ENCODE data around the gene ISYNA1. TPM values are rescaled to one million over a fixed set of nuclear protein-coding genes. Genes with fewer than 3 reads are reported as not detected.

ISYNA1 gene
- total and polyA plus RNA-seq, 10 of the 15 experiments (the other 5 are each of a cell fraction or from before 2014, with no cell fraction given), result 1.9 to 37.0 (median 9.1) TPM

DNA sequence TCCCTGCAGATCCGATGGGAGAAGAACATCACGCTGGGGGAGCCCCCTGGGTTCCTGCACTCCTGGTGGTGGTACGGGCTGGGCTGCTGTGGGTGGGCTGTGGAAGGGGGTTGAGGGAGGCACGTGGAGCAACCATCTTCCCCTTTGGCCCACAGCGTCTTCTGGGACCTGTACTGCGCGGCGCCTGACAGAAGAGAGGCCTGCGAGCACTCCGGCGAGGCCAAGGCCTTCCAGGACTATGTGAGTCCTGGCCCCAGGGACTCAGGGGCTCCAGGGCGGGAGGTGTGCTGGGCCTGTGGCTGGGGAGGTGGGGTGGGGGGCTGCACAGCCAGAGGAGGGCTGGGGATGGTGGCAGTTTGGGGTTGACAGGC is 10.2 kb downstream of the ISYNA1 start (continued):
- TF ChIP-seq BCL3 (IDR thresholded peaks at IDR 0.05; ENCODE audit: borderline replicate concordance, insufficient read depth, low read depth, low read length, poor library complexity, severe bottlenecking) (no peak), HDGF (IDR thresholded peaks at IDR 0.05) (no peak), CHD4 (IDR thresholded peaks at IDR 0.05) (no peak), SIN3A (IDR thresholded peaks at IDR 0.05; ENCODE audit: low read depth, low read length) (no peak), USF1 (IDR thresholded peaks at IDR 0.05; ENCODE audit: borderline replicate concordance, extremely low read length, insufficient read depth, low read depth, low read length) (no peak), MXI1 (IDR thresholded peaks at IDR 0.05; ENCODE audit: low read depth, low read length) (no peak), YY1 (IDR thresholded peaks at IDR 0.05; ENCODE audit: low read depth, low read length) (no peak), IRF3 (IDR thresholded peaks at IDR 0.05) (no peak)
- TF ChIP-seq, protein P1, sequence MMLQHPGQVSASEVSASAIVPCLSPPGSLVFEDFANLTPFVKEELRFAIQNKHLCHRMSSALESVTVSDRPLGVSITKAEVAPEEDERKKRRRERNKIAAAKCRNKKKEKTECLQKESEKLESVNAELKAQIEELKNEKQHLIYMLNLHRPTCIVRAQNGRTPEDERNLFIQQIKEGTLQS (IDR thresholded peaks at IDR 0.05; ENCODE audit: borderline replicate concordance, extremely low read depth, low read depth, low read length), result no peak
- TF ChIP-seq, protein P2, sequence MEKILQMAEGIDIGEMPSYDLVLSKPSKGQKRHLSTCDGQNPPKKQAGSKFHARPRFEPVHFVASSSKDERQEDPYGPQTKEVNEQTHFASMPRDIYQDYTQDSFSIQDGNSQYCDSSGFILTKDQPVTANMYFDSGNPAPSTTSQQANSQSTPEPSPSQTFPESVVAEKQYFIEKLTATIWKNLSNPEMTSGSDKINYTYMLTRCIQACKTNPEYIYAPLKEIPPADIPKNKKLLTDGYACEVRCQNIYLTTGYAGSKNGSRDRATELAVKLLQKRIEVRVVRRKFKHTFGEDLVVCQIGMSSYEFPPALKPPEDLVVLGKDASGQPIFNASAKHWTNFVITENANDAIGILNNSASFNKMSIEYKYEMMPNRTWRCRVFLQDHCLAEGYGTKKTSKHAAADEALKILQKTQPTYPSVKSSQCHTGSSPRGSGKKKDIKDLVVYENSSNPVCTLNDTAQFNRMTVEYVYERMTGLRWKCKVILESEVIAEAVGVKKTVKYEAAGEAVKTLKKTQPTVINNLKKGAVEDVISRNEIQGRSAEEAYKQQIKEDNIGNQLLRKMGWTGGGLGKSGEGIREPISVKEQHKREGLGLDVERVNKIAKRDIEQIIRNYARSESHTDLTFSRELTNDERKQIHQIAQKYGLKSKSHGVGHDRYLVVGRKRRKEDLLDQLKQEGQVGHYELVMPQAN (conservative IDR thresholded peaks at IDR 0.05), result no peak
